OCI-LY1 (cell line): ENCODE results near the gene NUPR1.

ENCODE experiments used
- H2AFZ ChIP-seq: fragments of 200-600 bp; sonication (generic), shearing (Covaris generic); 2 replicates; pipeline ENCODE4 v1.6.0; 2014; ENCODE audit warnings: antibody characterized with exemption, mild to moderate bottlenecking, low read length
- H3F3A ChIP-seq: fragments of 200-600 bp; sonication (generic), shearing (Covaris generic); 2 replicates; pipeline ENCODE4 v1.6.0; 2014; ENCODE audit warnings: mild to moderate bottlenecking, antibody characterized with exemption, low read length, moderate library complexity; ENCODE audit not compliant: insufficient read depth
- H3K27ac ChIP-seq: fragments of 200-600 bp; sonication (generic); 2 replicates; pipeline ENCODE4 v1.5.1; 2014; ENCODE audit warnings: low read length, mixed run types, mild to moderate bottlenecking, low read depth; ENCODE audit not compliant: poor library complexity, severe bottlenecking
- H3K27me3 ChIP-seq: fragments of 200-600 bp; sonication (generic); 2 replicates; pipeline ENCODE4 v1.6.0; 2014; ENCODE audit warnings: antibody characterized with exemption, mild to moderate bottlenecking, low read length, moderate library complexity; ENCODE audit not compliant: insufficient read depth
- H3K36me3 ChIP-seq: fragments of 200-600 bp; sonication (generic); 2 replicates; pipeline ENCODE4 v1.6.1; 2014; ENCODE audit warnings: mild to moderate bottlenecking, antibody characterized with exemption, low read length, moderate library complexity, mixed read lengths; ENCODE audit not compliant: insufficient read depth
- H3K4me1 ChIP-seq: fragments of 200-600 bp; sonication (generic); 2 replicates; pipeline ENCODE4 v1.5.1; 2014; ENCODE audit warnings: mild to moderate bottlenecking, low read length, moderate library complexity; ENCODE audit not compliant: insufficient read depth, severe bottlenecking
- H3K4me2 ChIP-seq: fragments of 200-600 bp; sonication (generic), shearing (Covaris generic); 2 replicates; pipeline ENCODE4 v1.6.1; 2014; ENCODE audit warnings: low read length
- H3K4me3 ChIP-seq: fragments of 200-600 bp; sonication (generic); 2 replicates; pipeline ENCODE4 v1.5.1; 2014; ENCODE audit warnings: low read length, low read depth, mild to moderate bottlenecking, mixed read lengths; ENCODE audit not compliant: poor library complexity, severe bottlenecking
- H3K79me2 ChIP-seq: fragments of 200-600 bp; shearing (Covaris generic); 2 replicates; pipeline ENCODE4 v1.6.1; 2016; ENCODE audit warnings: mixed run types, low read length, mixed read lengths; ENCODE audit not compliant: insufficient read depth
- H3K9ac ChIP-seq: fragments of 200-600 bp; sonication (generic), shearing (Covaris generic); 2 replicates; pipeline ENCODE4 v1.6.1; 2014; ENCODE audit warnings: mild to moderate bottlenecking, low read length, mixed read lengths
- H3K9me2 ChIP-seq: fragments of 200-600 bp; sonication (generic), shearing (Covaris generic); 2 replicates; pipeline ENCODE4 v1.6.1; 2014; ENCODE audit warnings: low read depth, mild to moderate bottlenecking, low read length, mixed read lengths
- H3K9me3 ChIP-seq: fragments of 200-600 bp; shearing (Covaris generic); 2 replicates; pipeline ENCODE4 v1.6.1; 2014; ENCODE audit warnings: low read length, mixed read lengths
- H4K20me1 ChIP-seq: fragments of 200-600 bp; sonication (generic), shearing (Covaris generic); 2 replicates; pipeline ENCODE4 v1.6.0; 2016; ENCODE audit warnings: mild to moderate bottlenecking, low read length; ENCODE audit not compliant: insufficient read depth
- EZH2 ChIP-seq: fragments of 200-600 bp; sonication (generic), shearing (Covaris generic); IDR thresholded peaks from 2 replicates; pipeline ENCODE4 v1.8.0; 2017; ENCODE audit warnings: borderline replicate concordance, mixed run types, mild to moderate bottlenecking, antibody characterized with exemption, low read length, moderate library complexity, mixed read lengths
- TF ChIP-seq, protein P1 (sequence below): fragments of 200-600 bp; sonication (generic), shearing (Covaris generic); IDR thresholded peaks from 2 replicates; pipeline ENCODE4 v1.5.1; 2017; ENCODE audit warnings: mild to moderate bottlenecking, antibody characterized with exemption, low read length, moderate library complexity, mixed read lengths

The NUPR1 gene

DNA sequence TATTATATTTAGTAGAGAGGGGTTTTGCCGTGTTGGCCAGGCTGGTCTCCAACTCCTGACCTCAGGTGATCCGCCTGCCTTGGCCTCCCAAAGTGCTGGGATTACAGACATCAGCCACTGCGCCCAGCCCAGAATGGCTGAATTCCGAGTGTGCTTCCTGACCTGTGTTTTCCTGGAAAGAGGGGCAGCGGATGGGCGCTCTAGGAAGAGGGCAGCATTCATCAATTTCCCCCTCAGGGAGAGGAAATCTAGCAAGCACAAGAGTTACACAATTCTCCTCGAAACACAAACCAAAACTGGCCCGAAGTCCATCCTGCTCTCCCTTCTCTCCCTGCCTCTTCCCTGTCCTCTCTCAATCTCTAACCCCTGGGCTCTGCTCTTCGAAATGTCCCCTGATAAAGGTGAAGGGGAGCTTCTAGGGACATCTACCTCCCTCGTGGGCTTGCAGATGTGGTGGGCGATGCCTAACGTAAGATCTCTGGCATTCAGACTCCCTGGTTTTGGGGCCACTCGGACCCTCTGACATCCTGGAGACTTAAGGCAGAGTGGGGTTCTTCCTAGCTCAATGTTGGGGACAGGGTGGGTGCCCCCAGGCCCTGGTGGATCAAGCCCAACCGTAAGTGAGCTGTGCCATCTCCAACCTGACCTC, 33.2 kb downstream of the NUPR1 start:
- no peak overlapping the region for H3K4me3 ChIP-seq
- H3K9me3 ChIP-seq, result no peaks in the 10 kb centered on the region
- H3K9me2 ChIP-seq, result no peaks in the 10 kb centered on the region
- H3K9ac ChIP-seq, result no peak overlapping the region
- no peaks in the 10 kb centered on the region for H3K36me3 ChIP-seq
- no peak overlapping the region for H3K4me2 ChIP-seq
- H3K27me3 ChIP-seq, result no peaks in the 10 kb centered on the region
- TF ChIP-seq, protein P1, sequence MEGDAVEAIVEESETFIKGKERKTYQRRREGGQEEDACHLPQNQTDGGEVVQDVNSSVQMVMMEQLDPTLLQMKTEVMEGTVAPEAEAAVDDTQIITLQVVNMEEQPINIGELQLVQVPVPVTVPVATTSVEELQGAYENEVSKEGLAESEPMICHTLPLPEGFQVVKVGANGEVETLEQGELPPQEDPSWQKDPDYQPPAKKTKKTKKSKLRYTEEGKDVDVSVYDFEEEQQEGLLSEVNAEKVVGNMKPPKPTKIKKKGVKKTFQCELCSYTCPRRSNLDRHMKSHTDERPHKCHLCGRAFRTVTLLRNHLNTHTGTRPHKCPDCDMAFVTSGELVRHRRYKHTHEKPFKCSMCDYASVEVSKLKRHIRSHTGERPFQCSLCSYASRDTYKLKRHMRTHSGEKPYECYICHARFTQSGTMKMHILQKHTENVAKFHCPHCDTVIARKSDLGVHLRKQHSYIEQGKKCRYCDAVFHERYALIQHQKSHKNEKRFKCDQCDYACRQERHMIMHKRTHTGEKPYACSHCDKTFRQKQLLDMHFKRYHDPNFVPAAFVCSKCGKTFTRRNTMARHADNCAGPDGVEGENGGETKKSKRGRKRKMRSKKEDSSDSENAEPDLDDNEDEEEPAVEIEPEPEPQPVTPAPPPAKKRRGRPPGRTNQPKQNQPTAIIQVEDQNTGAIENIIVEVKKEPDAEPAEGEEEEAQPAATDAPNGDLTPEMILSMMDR, result no peak
- TF ChIP-seq EZH2, result no peak
- no peak overlapping the region for H3K27ac ChIP-seq
- no peaks in the 10 kb centered on the region for H4K20me1 ChIP-seq
- H3F3A ChIP-seq, result no peaks in the 10 kb centered on the region
- no peaks in the 10 kb centered on the region for H3K4me1 ChIP-seq
- H2AFZ ChIP-seq, result no peak overlapping the region
- H3K79me2 ChIP-seq, result no peaks in the 10 kb centered on the region

DNA sequence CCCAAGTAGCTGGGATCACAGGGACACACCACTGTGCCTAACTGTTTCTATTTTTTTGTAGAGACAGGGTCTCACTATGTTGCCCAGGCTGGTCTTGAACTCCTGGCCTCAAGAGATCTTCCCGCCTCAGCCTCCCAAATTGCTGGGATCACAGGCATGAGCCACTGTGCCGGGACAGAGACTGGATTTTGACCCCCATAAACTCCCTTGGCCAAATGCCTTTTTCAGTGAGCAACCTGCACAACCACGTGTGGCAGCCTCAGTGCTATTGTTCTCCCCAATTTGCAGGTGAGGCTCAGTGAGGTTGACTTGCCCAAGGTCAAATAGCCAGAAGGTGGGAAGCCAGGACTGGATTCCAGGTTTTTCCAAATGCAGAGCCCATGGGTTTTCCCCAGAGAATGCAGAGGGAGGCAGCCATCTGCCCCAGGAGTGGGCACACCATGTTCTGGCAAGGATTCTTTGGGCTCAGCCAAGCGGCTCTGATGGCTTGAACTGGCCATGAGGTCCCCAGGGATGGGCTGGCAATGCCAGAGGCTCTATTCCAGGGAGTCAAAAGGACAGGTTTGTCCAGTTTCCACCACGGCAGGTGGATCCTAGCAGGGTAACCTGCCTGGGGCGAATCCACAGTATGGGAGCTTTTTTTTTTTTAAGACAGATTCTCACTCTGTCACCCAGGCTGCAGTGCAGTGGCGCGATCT, 33.9 kb downstream of the NUPR1 start:
- H3K79me2 ChIP-seq, result no peaks in the 10 kb centered on the region
- no peaks in the 10 kb centered on the region for H3F3A ChIP-seq
- H3K4me1 ChIP-seq, result no peaks in the 10 kb centered on the region
- H3K27me3 ChIP-seq, result no peaks in the 10 kb centered on the region
- H3K4me3 ChIP-seq, result no peak overlapping the region
- no peaks in the 10 kb centered on the region for H4K20me1 ChIP-seq
- H3K9ac ChIP-seq, result no peak overlapping the region
- H3K27ac ChIP-seq, result no peak overlapping the region
- H2AFZ ChIP-seq, result no peak overlapping the region
- H3K9me2 ChIP-seq, result no peaks in the 10 kb centered on the region
- no peaks in the 10 kb centered on the region for H3K36me3 ChIP-seq
- no peaks in the 10 kb centered on the region for H3K9me3 ChIP-seq
- H3K4me2 ChIP-seq, result no peak overlapping the region
- TF ChIP-seq, protein P1, result no peak
- TF ChIP-seq EZH2, result no peak

DNA sequence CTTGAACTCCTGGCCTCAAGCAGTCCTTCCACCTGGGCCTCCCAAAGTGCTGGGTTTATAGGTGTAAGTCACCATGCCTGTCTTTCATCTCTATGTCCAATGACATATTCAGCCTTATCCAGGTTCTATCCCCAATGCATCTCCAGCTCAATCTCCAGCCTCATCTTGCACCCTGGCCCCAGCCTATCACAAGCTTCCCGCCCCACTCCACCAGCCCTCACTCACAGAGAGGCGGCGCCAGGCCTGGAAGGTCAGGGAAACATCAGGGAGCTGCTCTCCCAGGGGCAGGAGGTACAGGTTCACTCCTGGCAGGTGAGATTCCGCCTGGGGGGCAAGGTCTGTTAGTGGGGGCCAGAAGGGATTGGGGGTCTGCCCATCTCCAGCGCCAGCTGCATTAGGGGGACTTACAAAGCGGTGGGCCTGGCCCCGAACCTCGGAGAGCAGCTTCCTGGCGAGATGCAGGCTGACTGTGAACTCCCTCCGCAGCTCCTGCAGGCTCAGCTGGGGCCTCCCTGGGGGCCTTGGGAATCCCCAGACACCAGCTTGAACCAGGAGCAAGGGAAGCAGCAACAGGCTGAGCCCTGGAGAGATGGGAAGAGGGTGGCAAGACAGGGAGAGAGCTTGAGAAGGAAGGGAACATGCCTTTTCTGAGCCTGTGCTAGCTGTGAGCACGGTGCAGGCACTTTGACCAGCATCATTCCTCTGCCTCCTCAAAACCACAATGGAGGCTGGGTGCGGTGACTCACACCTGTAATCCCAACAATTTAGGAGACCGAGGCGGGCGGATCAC, 35.1 kb downstream of the NUPR1 start:
- no peak for TF ChIP-seq EZH2
- TF ChIP-seq, protein P1, result no peak
- no peak overlapping the region for H3K27ac ChIP-seq
- H2AFZ ChIP-seq, result no peak overlapping the region
- no peaks in the 10 kb centered on the region for H3F3A ChIP-seq
- no peak overlapping the region for H3K9ac ChIP-seq
- H3K9me2 ChIP-seq, result no peaks in the 10 kb centered on the region
- H3K4me3 ChIP-seq, result no peak overlapping the region
- H4K20me1 ChIP-seq, result no peaks in the 10 kb centered on the region
- H3K4me1 ChIP-seq, result no peaks in the 10 kb centered on the region
- no peaks in the 10 kb centered on the region for H3K36me3 ChIP-seq
- no peaks in the 10 kb centered on the region for H3K27me3 ChIP-seq
- H3K79me2 ChIP-seq, result no peaks in the 10 kb centered on the region
- no peaks in the 10 kb centered on the region for H3K9me3 ChIP-seq
- no peak overlapping the region for H3K4me2 ChIP-seq
